OCI-LY1 (cell line): Measurements from ENCODE around the gene CD2BP2.

ENCODE experiments used
- H2AFZ ChIP-seq: fragments of 200-600 bp; sonication (generic), shearing (Covaris generic); 2 replicates; pipeline ENCODE4 v1.6.0; 2014; ENCODE audit warnings: antibody characterized with exemption, mild to moderate bottlenecking, low read length
- H3F3A ChIP-seq: fragments of 200-600 bp; sonication (generic), shearing (Covaris generic); 2 replicates; pipeline ENCODE4 v1.6.0; 2014; ENCODE audit warnings: mild to moderate bottlenecking, antibody characterized with exemption, low read length, moderate library complexity; ENCODE audit not compliant: insufficient read depth
- H3K27ac ChIP-seq: fragments of 200-600 bp; sonication (generic); 2 replicates; pipeline ENCODE4 v1.5.1; 2014; ENCODE audit warnings: low read length, mixed run types, mild to moderate bottlenecking, low read depth; ENCODE audit not compliant: poor library complexity, severe bottlenecking
- H3K27me3 ChIP-seq: fragments of 200-600 bp; sonication (generic); 2 replicates; pipeline ENCODE4 v1.6.0; 2014; ENCODE audit warnings: antibody characterized with exemption, mild to moderate bottlenecking, low read length, moderate library complexity; ENCODE audit not compliant: insufficient read depth
- H3K36me3 ChIP-seq: fragments of 200-600 bp; sonication (generic); 2 replicates; pipeline ENCODE4 v1.6.1; 2014; ENCODE audit warnings: mild to moderate bottlenecking, antibody characterized with exemption, low read length, moderate library complexity, mixed read lengths; ENCODE audit not compliant: insufficient read depth
- H3K4me1 ChIP-seq: fragments of 200-600 bp; sonication (generic); 2 replicates; pipeline ENCODE4 v1.5.1; 2014; ENCODE audit warnings: mild to moderate bottlenecking, low read length, moderate library complexity; ENCODE audit not compliant: insufficient read depth, severe bottlenecking
- H3K4me2 ChIP-seq: fragments of 200-600 bp; sonication (generic), shearing (Covaris generic); 2 replicates; pipeline ENCODE4 v1.6.1; 2014; ENCODE audit warnings: low read length
- H3K4me3 ChIP-seq: fragments of 200-600 bp; sonication (generic); 2 replicates; pipeline ENCODE4 v1.5.1; 2014; ENCODE audit warnings: low read length, low read depth, mild to moderate bottlenecking, mixed read lengths; ENCODE audit not compliant: poor library complexity, severe bottlenecking
- H3K79me2 ChIP-seq: fragments of 200-600 bp; shearing (Covaris generic); 2 replicates; pipeline ENCODE4 v1.6.1; 2016; ENCODE audit warnings: mixed run types, low read length, mixed read lengths; ENCODE audit not compliant: insufficient read depth
- H3K9ac ChIP-seq: fragments of 200-600 bp; sonication (generic), shearing (Covaris generic); 2 replicates; pipeline ENCODE4 v1.6.1; 2014; ENCODE audit warnings: mild to moderate bottlenecking, low read length, mixed read lengths
- H3K9me2 ChIP-seq: fragments of 200-600 bp; sonication (generic), shearing (Covaris generic); 2 replicates; pipeline ENCODE4 v1.6.1; 2014; ENCODE audit warnings: low read depth, mild to moderate bottlenecking, low read length, mixed read lengths
- H3K9me3 ChIP-seq: fragments of 200-600 bp; shearing (Covaris generic); 2 replicates; pipeline ENCODE4 v1.6.1; 2014; ENCODE audit warnings: low read length, mixed read lengths
- H4K20me1 ChIP-seq: fragments of 200-600 bp; sonication (generic), shearing (Covaris generic); 2 replicates; pipeline ENCODE4 v1.6.0; 2016; ENCODE audit warnings: mild to moderate bottlenecking, low read length; ENCODE audit not compliant: insufficient read depth
- CTCF ChIP-seq: fragments of 200-600 bp; sonication (generic), shearing (Covaris generic); IDR thresholded peaks from 2 replicates; pipeline ENCODE4 v1.5.1; 2017; ENCODE audit warnings: mild to moderate bottlenecking, antibody characterized with exemption, low read length, moderate library complexity, mixed read lengths
- EZH2 ChIP-seq: fragments of 200-600 bp; sonication (generic), shearing (Covaris generic); IDR thresholded peaks from 2 replicates; pipeline ENCODE4 v1.8.0; 2017; ENCODE audit warnings: borderline replicate concordance, mixed run types, mild to moderate bottlenecking, antibody characterized with exemption, low read length, moderate library complexity, mixed read lengths

Gene CD2BP2

GRCh38 chr16:30380803-30381208, 25.7 kb upstream of the CD2BP2 start:
- Histone ChIP-seq H3K9ac (peak overlapping the region; percentile 94), H3K4me3 (peak overlapping the region; percentile 92)

GRCh38 chr16:30380072-30380802, 25.1 kb upstream of the CD2BP2 start:
- H3F3A ChIP-seq, result peaks cover 11% of the 10 kb centered on the region; the same call in 1 of the 2 replicates
- H2AFZ ChIP-seq, result no peak overlapping the region
- no peak for TF ChIP-seq CTCF
- no peak for TF ChIP-seq EZH2
- no peaks in the 10 kb centered on the region for H4K20me1 ChIP-seq
- H3K4me2 ChIP-seq, result peak overlapping the region; percentile 95
- H3K36me3 ChIP-seq, result peaks cover 14% of the 10 kb centered on the region; the same call in 1 of the 2 replicates
- H3K9me3 ChIP-seq, result no peaks in the 10 kb centered on the region
- peak overlapping the region; percentile 94; the same call in 1 of the 2 replicates for H3K9ac ChIP-seq
- no peaks in the 10 kb centered on the region for H3K9me2 ChIP-seq
- peak overlapping the region; percentile 91 for H3K27ac ChIP-seq
- peaks cover 8% of the 10 kb centered on the region; the same call in 1 of the 2 replicates for H3K79me2 ChIP-seq
- H3K27me3 ChIP-seq, result no peaks in the 10 kb centered on the region
- H3K4me3 ChIP-seq, result peak overlapping the region; percentile 92
- H3K4me1 ChIP-seq, result peaks cover 62% of the 10 kb centered on the region

More at GRCh38 chr16:30380803-30381208, 25.7 kb upstream of the CD2BP2 start:
- Histone ChIP-seq H3K4me1 (peaks cover 62% of the 10 kb centered on the region), H3K9me2 (no peaks in the 10 kb centered on the region), H4K20me1 (no peaks in the 10 kb centered on the region), H3K27me3 (no peaks in the 10 kb centered on the region), H3K79me2 (peaks cover 8% of the 10 kb centered on the region; the same call in 1 of the 2 replicates), H3K27ac (peak overlapping the region; percentile 91), H3K36me3 (peaks cover 14% of the 10 kb centered on the region; the same call in 1 of the 2 replicates), H3F3A (peaks cover 11% of the 10 kb centered on the region; the same call in 1 of the 2 replicates), H2AFZ (no peak overlapping the region), H3K4me2 (peak overlapping the region; percentile 95), H3K9me3 (no peaks in the 10 kb centered on the region)
- no peak for TF ChIP-seq CTCF
- TF ChIP-seq EZH2, result no peak

- Histone ChIP-seq H3F3A (peaks cover 11% of the 10 kb centered on the region; the same call in 1 of the 2 replicates), H3K9me3 (no peaks in the 10 kb centered on the region), H3K4me1 (peaks cover 62% of the 10 kb centered on the region), H3K4me3 (peak overlapping the region; percentile 92), H3K9me2 (no peaks in the 10 kb centered on the region), H3K27me3 (no peaks in the 10 kb centered on the region), H3K36me3 (peaks cover 14% of the 10 kb centered on the region; the same call in 1 of the 2 replicates), H2AFZ (no peak overlapping the region), H3K4me2 (peak overlapping the region; percentile 95), H4K20me1 (no peaks in the 10 kb centered on the region), H3K9ac (peak overlapping the region; percentile 61; the same call in 1 of the 2 replicates), H3K79me2 (peaks cover 8% of the 10 kb centered on the region; the same call in 1 of the 2 replicates), H3K27ac (peak overlapping the region; percentile 91)
- TF ChIP-seq CTCF (no peak), EZH2 (no peak)
Observed at GRCh38 chr16:30379158-30379783, 24.2 kb upstream of the CD2BP2 start.
